CD4-positive, alpha-beta T cell treated with Interferon alpha-2 for 1 hour (primary cell): ENCODE measurements around the gene PLG.
A peak's percentile ranks its signal among the peaks of the same experiment; 100 is the strongest.
"Not testable (repeated sequence)": the region's sequence is repeated elsewhere in the genome, so short reads cannot be mapped to it uniquely, and the experiment has no call there.

Source experiments
- DNase-seq, 2 donors: peaks; one replicate each; pipeline ENCODE4 v3.0.0-alpha.2; 2020 to 2022

The PLG gene

GRCh38 chr6:160780656-160781055 is 78.6 kb downstream of the PLG start:
- DNase-seq: not testable (repeated sequence)

- no peak for DNase-seq
Measured at GRCh38 chr6:160781298-160781697, 79.3 kb downstream of the PLG start.

- no peak for DNase-seq
Measured at GRCh38 chr6:160782228-160782627, 80.2 kb downstream of the PLG start.

- no peak for DNase-seq
Measured at GRCh38 chr6:160783741-160784140, 81.7 kb downstream of the PLG start.

GRCh38 chr6:160788126-160788525 is 86.1 kb downstream of the PLG start:
- not testable (repeated sequence) for DNase-seq

- no peak for DNase-seq
Measured at GRCh38 chr6:160788806-160789205, 86.8 kb downstream of the PLG start.

- DNase-seq: peak in 1 of 2 donors; percentile 14
Measured at GRCh38 chr6:160789263-160790027, 87.4 kb downstream of the PLG start.

GRCh38 chr6:160790028-160790792 is 88.2 kb downstream of the PLG start:
- peak in 1 of 2 donors; percentile 12 for DNase-seq

- peak in 1 of 2 donors; percentile 2 for DNase-seq
Measured at GRCh38 chr6:160791459-160791858, 89.4 kb downstream of the PLG start.

- no peak for DNase-seq
Measured at GRCh38 chr6:160791981-160792418, 90.0 kb downstream of the PLG start.

- no peak for DNase-seq
Measured at GRCh38 chr6:160792708-160793107, 90.7 kb downstream of the PLG start.

- DNase-seq: no peak
Measured at GRCh38 chr6:160793652-160794051, 91.6 kb downstream of the PLG start.

- no peak for DNase-seq
Measured at GRCh38 chr6:160795721-160796120, 93.7 kb downstream of the PLG start.

GRCh38 chr6:160798625-160799024 is 96.6 kb downstream of the PLG start:
- no peak for DNase-seq

- DNase-seq: no peak
Measured at GRCh38 chr6:160799801-160800506, 97.9 kb downstream of the PLG start.

GRCh38 chr6:160801418-160801817 is 99.4 kb downstream of the PLG start:
- DNase-seq: no peak

- DNase-seq: not testable (repeated sequence)
Measured at GRCh38 chr6:160802049-160802448, 100.0 kb downstream of the PLG start.
